NK-92 treated with Interleukin-12 subunit alpha and Interleukin-12 subunit beta, amount 100 ng/mL, for 24 hours (cell line): ENCODE data around the gene SLC25A46.
"Not testable (repeated sequence)": the region's sequence is repeated elsewhere in the genome, so short reads cannot be mapped to it uniquely, and the experiment has no call there.

Source experiments
- DNase-seq: peaks from one replicate; lab custom pipeline; 2025; lab: John Stamatoyannopoulos, UW

The SLC25A46 gene

GRCh38 chr5:110738812-110739651, at the start of gene SLC25A46:
TSS of gene SLC25A46 (plus strand) at chr5:110739007. CDS start at chr5:110739120, 113 bp downstream.
- peak; percentile 82 for DNase-seq

- not testable (repeated sequence) for DNase-seq
Measured at GRCh38 chr5:110690587-110690986, 48.2 kb upstream of the SLC25A46 start.

GRCh38 chr5:110692669-110693068, 46.1 kb upstream of the SLC25A46 start:
- DNase-seq = not testable (repeated sequence)

GRCh38 chr5:110702300-110702699, 36.5 kb upstream of the SLC25A46 start:
- DNase-seq = no peak

GRCh38 chr5:110702704-110703103, 36.1 kb upstream of the SLC25A46 start:
- DNase-seq = no peak

GRCh38 chr5:110703481-110703880, 35.3 kb upstream of the SLC25A46 start:
- DNase-seq = no peak

- DNase-seq = no peak
Measured at GRCh38 chr5:110705349-110705748, 33.5 kb upstream of the SLC25A46 start.

- DNase-seq = no peak
Measured at GRCh38 chr5:110707260-110707844, 31.5 kb upstream of the SLC25A46 start.

- no peak for DNase-seq
Measured at GRCh38 chr5:110716247-110717245, 22.3 kb upstream of the SLC25A46 start.

- DNase-seq = no peak
Measured at GRCh38 chr5:110718311-110718710, 20.5 kb upstream of the SLC25A46 start.

GRCh38 chr5:110726249-110727024, 12.4 kb upstream of the SLC25A46 start, which contains the start of gene TMEM232:
TSS of gene TMEM232 (minus strand) at chr5:110726671. CDS start at chr5:110667352, 59,319 bp downstream.
- DNase-seq = no peak

GRCh38 chr5:110727025-110727314, 11.8 kb upstream of the SLC25A46 start:
- DNase-seq = no peak

GRCh38 chr5:110731499-110731898, 7.3 kb upstream of the SLC25A46 start:
- DNase-seq = not testable (repeated sequence)

- no peak for DNase-seq
Measured at GRCh38 chr5:110734101-110734500, 4.7 kb upstream of the SLC25A46 start.

GRCh38 chr5:110735556-110735955, 3.3 kb upstream of the SLC25A46 start:
- no peak for DNase-seq

- no peak for DNase-seq
Measured at GRCh38 chr5:110736753-110737152, 2.1 kb upstream of the SLC25A46 start.

GRCh38 chr5:110738503-110738811, 350 bp upstream of the SLC25A46 start:
- no peak for DNase-seq

- DNase-seq = no peak
Measured at GRCh38 chr5:110751902-110752762, 13.3 kb downstream of the SLC25A46 start.

- DNase-seq = no peak
Measured at GRCh38 chr5:110752953-110753352, 14.1 kb downstream of the SLC25A46 start.

- no peak for DNase-seq
Measured at GRCh38 chr5:110753600-110753999, 14.8 kb downstream of the SLC25A46 start.

- no peak for DNase-seq
Measured at GRCh38 chr5:110754181-110754580, 15.4 kb downstream of the SLC25A46 start.
